Measurements from ENCODE around the gene GPR162.
A peak's percentile ranks its signal among the peaks of the same experiment; 100 is the strongest.

The GPR162 gene

DNA sequence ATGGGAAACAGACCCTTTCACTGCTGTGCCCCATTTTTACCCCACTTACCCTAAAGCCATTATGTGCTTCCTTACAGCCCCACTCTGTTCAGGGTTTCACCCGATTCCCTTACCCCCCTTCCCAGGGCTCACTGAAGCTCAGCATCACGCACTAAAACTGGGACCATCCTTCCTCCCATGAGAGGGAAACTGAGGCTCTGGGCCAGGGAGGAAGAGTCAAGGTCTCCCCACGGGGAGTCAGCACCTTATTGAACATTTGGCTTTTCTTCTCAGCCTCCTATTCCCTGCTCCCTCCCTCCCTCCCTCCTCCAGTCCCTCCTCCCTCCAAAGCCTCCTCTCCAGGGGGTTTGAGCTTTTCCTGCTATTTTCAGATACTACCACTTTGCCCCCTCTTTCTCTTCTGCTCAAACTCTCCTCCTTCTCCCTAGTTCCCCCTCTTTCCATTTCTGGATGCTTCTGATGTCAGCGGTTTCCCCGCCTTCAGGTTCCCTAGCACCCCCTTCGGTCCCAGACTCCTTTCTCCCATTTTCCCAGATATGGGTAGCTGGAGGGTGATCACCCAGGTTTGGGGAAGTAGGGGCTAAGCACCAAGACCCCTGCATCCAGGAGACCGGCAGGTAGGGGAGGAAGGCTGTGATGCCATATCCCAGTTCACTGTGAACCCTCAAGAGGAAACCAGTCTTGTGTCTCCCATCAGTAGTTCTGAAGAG lies 960 bp downstream of the GPR162 start:
- H3K4me1 ChIP-seq (ENCODE audit: insufficient read depth, low read length, poor library complexity, severe bottlenecking) = peaks cover 35% of the 10 kb centered on the region
- no peaks in the 10 kb centered on the region for H3K36me3 ChIP-seq (ENCODE audit: insufficient read depth, low read length)
- H3K9ac ChIP-seq (ENCODE audit: low read depth, low read length, poor library complexity, severe bottlenecking) = peak overlapping the region; percentile 67
- peak overlapping the region; percentile 65 for H3K4me3 ChIP-seq (ENCODE audit: low read length, poor library complexity, severe bottlenecking)
- H3K4me2 ChIP-seq (ENCODE audit: low read depth, low read length, poor library complexity, severe bottlenecking) = peak overlapping the region; percentile 80
- TF ChIP-seq, protein P1, sequence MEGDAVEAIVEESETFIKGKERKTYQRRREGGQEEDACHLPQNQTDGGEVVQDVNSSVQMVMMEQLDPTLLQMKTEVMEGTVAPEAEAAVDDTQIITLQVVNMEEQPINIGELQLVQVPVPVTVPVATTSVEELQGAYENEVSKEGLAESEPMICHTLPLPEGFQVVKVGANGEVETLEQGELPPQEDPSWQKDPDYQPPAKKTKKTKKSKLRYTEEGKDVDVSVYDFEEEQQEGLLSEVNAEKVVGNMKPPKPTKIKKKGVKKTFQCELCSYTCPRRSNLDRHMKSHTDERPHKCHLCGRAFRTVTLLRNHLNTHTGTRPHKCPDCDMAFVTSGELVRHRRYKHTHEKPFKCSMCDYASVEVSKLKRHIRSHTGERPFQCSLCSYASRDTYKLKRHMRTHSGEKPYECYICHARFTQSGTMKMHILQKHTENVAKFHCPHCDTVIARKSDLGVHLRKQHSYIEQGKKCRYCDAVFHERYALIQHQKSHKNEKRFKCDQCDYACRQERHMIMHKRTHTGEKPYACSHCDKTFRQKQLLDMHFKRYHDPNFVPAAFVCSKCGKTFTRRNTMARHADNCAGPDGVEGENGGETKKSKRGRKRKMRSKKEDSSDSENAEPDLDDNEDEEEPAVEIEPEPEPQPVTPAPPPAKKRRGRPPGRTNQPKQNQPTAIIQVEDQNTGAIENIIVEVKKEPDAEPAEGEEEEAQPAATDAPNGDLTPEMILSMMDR (conservative IDR thresholded peaks at IDR 0.05; ENCODE audit: low read length) = no peak
- no peak for TF ChIP-seq EZH2phosphoT487 (IDR thresholded peaks at IDR 0.05; ENCODE audit: borderline replicate concordance)
- H3F3A ChIP-seq (ENCODE audit: low read depth) = no peaks in the 10 kb centered on the region
- no peaks in the 10 kb centered on the region for H3K9me3 ChIP-seq (ENCODE audit: insufficient read depth, low read depth, low read length)
- no peak overlapping the region for H2AFZ ChIP-seq (ENCODE audit: low read length)
- no peaks in the 10 kb centered on the region for H4K20me1 ChIP-seq (ENCODE audit: insufficient read depth, low read length, poor library complexity, severe bottlenecking)
- H3K79me2 ChIP-seq (ENCODE audit: insufficient read depth, low read length) = no peaks in the 10 kb centered on the region
- no peaks in the 10 kb centered on the region for H3K9me2 ChIP-seq (replicated peaks; ENCODE audit: low read depth, low read length)
- no peaks in the 10 kb centered on the region for H3K27me3 ChIP-seq (ENCODE audit: insufficient read depth, low read length, poor library complexity, severe bottlenecking)

DNA sequence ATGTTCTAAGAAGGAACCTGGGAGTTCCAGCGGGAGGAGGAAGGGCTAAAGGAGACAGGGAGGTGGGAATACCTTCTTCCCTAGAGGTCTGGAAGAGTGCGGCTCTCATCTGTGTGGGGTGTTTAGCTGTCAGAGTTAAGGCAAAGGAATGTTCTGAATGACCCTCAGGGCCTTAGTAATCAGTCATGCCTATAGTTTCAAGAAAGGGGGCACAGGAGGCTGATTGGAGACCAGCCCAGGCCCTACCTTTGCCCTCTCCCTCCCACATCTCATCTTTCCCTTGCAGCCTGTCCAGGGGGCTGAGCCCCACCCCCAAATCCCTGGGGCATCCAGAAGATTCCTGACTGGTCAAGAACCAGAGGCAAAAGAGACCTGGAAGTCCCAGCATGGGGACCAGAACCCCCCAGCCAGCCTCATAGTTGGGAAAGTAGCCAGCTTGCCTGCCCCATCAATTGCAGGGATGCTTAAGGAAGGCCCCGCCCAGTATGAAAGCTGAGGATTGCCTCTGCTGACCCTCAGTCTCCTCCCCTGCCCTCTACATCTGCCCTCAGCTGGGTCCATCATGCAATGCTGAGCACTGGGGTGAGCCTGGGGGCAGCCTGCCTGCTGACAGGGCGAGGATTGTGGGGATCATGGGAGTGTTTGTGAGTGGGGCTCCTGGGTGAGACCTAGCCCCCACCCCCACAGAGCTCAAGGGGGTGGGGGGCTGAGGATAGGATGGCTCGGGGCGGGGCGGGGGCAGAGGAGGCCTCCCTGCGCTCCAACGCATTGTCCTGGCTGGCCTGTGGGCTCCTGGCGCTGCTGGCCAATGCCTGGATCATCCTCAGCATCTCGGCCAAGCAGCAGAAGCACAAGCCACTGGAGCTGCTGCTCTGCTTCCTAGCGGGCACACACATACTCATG lies 1.8 kb downstream of the GPR162 start:
- H3K9me2 ChIP-seq (replicated peaks; ENCODE audit: low read depth, low read length) = no peaks in the 10 kb centered on the region

DNA sequence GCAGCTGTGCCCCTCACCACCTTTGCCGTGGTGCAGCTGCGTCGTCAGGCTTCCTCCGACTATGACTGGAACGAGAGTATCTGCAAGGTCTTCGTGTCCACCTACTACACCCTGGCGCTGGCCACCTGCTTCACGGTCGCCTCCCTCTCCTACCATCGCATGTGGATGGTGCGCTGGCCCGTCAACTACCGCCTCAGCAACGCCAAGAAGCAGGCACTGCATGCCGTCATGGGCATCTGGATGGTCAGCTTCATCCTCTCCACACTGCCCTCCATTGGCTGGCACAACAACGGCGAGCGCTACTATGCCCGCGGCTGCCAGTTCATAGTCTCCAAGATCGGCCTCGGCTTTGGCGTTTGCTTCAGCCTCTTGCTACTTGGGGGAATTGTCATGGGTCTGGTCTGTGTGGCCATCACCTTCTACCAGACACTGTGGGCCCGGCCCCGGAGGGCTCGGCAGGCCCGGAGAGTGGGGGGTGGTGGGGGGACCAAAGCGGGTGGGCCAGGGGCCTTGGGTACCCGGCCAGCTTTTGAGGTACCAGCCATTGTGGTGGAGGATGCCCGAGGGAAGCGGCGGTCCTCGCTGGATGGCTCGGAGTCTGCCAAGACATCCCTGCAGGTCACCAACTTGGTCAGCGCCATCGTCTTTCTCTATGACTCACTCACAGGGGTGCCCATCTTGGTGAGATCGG lies 2.6 kb downstream of the GPR162 start:
- Histone ChIP-seq H2AFZ (ENCODE audit: low read length) (no peak overlapping the region), H3K4me2 (ENCODE audit: low read depth, low read length, poor library complexity, severe bottlenecking) (no peak overlapping the region), H3K9me3 (ENCODE audit: insufficient read depth, low read depth, low read length) (no peaks in the 10 kb centered on the region), H4K20me1 (ENCODE audit: insufficient read depth, low read length, poor library complexity, severe bottlenecking) (no peaks in the 10 kb centered on the region), H3K9ac (ENCODE audit: low read depth, low read length, poor library complexity, severe bottlenecking) (no peak overlapping the region), H3K79me2 (ENCODE audit: insufficient read depth, low read length) (peaks cover 12% of the 10 kb centered on the region; the same call in 1 of the 2 replicates), H3K27me3 (ENCODE audit: insufficient read depth, low read length, poor library complexity, severe bottlenecking) (no peaks in the 10 kb centered on the region), H3K9me2 (replicated peaks; ENCODE audit: low read depth, low read length) (no peaks in the 10 kb centered on the region), H3K4me1 (ENCODE audit: insufficient read depth, low read length, poor library complexity, severe bottlenecking) (peaks cover 31% of the 10 kb centered on the region), H3F3A (ENCODE audit: low read depth) (no peaks in the 10 kb centered on the region), H3K4me3 (ENCODE audit: low read length, poor library complexity, severe bottlenecking) (no peak overlapping the region), H3K36me3 (ENCODE audit: insufficient read depth, low read length) (no peaks in the 10 kb centered on the region)
- TF ChIP-seq EZH2phosphoT487 (IDR thresholded peaks at IDR 0.05; ENCODE audit: borderline replicate concordance) = no peak
- TF ChIP-seq, protein P1 (conservative IDR thresholded peaks at IDR 0.05; ENCODE audit: low read length) = no peak

More for the DNA sequence above, 1.8 kb downstream of the GPR162 start:
- no peak overlapping the region for H3K4me2 ChIP-seq (ENCODE audit: low read depth, low read length, poor library complexity, severe bottlenecking)
- no peak for TF ChIP-seq EZH2phosphoT487 (IDR thresholded peaks at IDR 0.05; ENCODE audit: borderline replicate concordance)
- TF ChIP-seq, protein P1 (conservative IDR thresholded peaks at IDR 0.05; ENCODE audit: low read length) = no peak
- H3K27me3 ChIP-seq (ENCODE audit: insufficient read depth, low read length, poor library complexity, severe bottlenecking) = no peaks in the 10 kb centered on the region
- no peaks in the 10 kb centered on the region for H3K9me3 ChIP-seq (ENCODE audit: insufficient read depth, low read depth, low read length)
- H3K36me3 ChIP-seq (ENCODE audit: insufficient read depth, low read length) = no peaks in the 10 kb centered on the region
- H4K20me1 ChIP-seq (ENCODE audit: insufficient read depth, low read length, poor library complexity, severe bottlenecking) = no peaks in the 10 kb centered on the region
- no peak overlapping the region for H3K9ac ChIP-seq (ENCODE audit: low read depth, low read length, poor library complexity, severe bottlenecking)
- no peaks in the 10 kb centered on the region for H3F3A ChIP-seq (ENCODE audit: low read depth)
- H3K4me3 ChIP-seq (ENCODE audit: low read length, poor library complexity, severe bottlenecking) = no peak overlapping the region
- no peak overlapping the region for H2AFZ ChIP-seq (ENCODE audit: low read length)
- peaks cover 5% of the 10 kb centered on the region; the same call in 1 of the 2 replicates for H3K79me2 ChIP-seq (ENCODE audit: insufficient read depth, low read length)
- peaks cover 36% of the 10 kb centered on the region for H3K4me1 ChIP-seq (ENCODE audit: insufficient read depth, low read length, poor library complexity, severe bottlenecking)

Data from Loucy (cell line).